HEK293 (cell line): Measurements from ENCODE around the gene IQCE.

Source experiments
- SP2 ChIP-seq: fragments of 450-650 bp; formaldehyde crosslinking; IDR thresholded peaks from 2 replicates; pipeline ENCODE4 v1.5.1; 2016; ENCODE audit warnings: missing biosample characterization, missing genetic modification characterization
- ZNF514 ChIP-seq: fragments of 450-650 bp; formaldehyde crosslinking; IDR thresholded peaks from 2 replicates; pipeline ENCODE4 v1.5.1; 2016; ENCODE audit warnings: missing biosample characterization, missing genetic modification characterization

GRCh38 chr7:2569421-2569820 is 10.6 kb downstream of the IQCE start:
- no peak for TF ChIP-seq SP2 (tag by site-specific recombination)
- TF ChIP-seq ZNF514 (tag by site-specific recombination), result no peak
